Natural killer cell (primary cell): ENCODE data around the gene TRIM66. TPM values are rescaled to one million over a fixed set of nuclear protein-coding genes. Genes with fewer than 3 reads are reported as not detected.

Source experiments
- ATAC-seq, 3 donors: fragments of 150-1000 bp in 2 of 3; fragments of 200-7000 bp in 1 of 3; cut with Tn5 transposase; 1 replicate in 1 of 3; 2 replicates in 2 of 3; pipeline ENCODE4 v1.10.0; 2021; ENCODE audit warnings: mild to moderate bottlenecking in 2 of 3, moderate library complexity in 2 of 3
- DNase-seq, 2 donors: peaks; one replicate each; pipeline versions ENCODE4 v3.0.0 to v3.0.0-alpha.2; 2013 to 2021; ENCODE audit warnings: mixed read lengths in 1 of 2
- H3K27ac ChIP-seq: one replicate; pipeline ENCODE4 v1.5.1; 2013; ENCODE audit warnings: mild to moderate bottlenecking, low read length
- H3K27me3 ChIP-seq: one replicate; pipeline ENCODE4 v1.6.1; 2013; ENCODE audit warnings: low read length; ENCODE audit not compliant: control insufficient read depth, insufficient read depth
- H3K36me3 ChIP-seq: one replicate; pipeline ENCODE4 v1.6.1; 2013; ENCODE audit warnings: low read length; ENCODE audit not compliant: control insufficient read depth, insufficient read depth
- H3K4me1 ChIP-seq: one replicate; pipeline ENCODE4 v1.6.1; 2013; ENCODE audit warnings: low read length; ENCODE audit not compliant: control insufficient read depth, insufficient read depth
- H3K4me3 ChIP-seq: one replicate; pipeline ENCODE4 v1.5.1; 2013; ENCODE audit warnings: low read length
- H3K9me3 ChIP-seq: one replicate; pipeline ENCODE4 v1.6.1; 2013; ENCODE audit warnings: low read length; ENCODE audit not compliant: control insufficient read depth, insufficient read depth
- H3K27ac Mint-ChIP-seq, 2 donors: one replicate each; pipeline ENCODE4 v1.8.0; 2022; ENCODE audit warnings: mild to moderate bottlenecking in 2 of 2, mixed read lengths in 2 of 2, moderate library complexity in 1 of 2
- H3K27me3 Mint-ChIP-seq, 2 donors: one replicate each; pipeline ENCODE4 v1.8.0; 2022; ENCODE audit warnings: low read depth in 2 of 2, mixed read lengths in 2 of 2
- H3K36me3 Mint-ChIP-seq: one replicate; pipeline ENCODE4 v1.8.0; 2022; ENCODE audit warnings: mixed read lengths
- H3K4me1 Mint-ChIP-seq, 2 donors: one replicate each; pipeline ENCODE4 v1.8.0; 2022; ENCODE audit warnings: mixed read lengths in 2 of 2
- H3K4me3 Mint-ChIP-seq: one replicate; pipeline ENCODE4 v1.8.0; 2022; ENCODE audit warnings: mild to moderate bottlenecking, moderate library complexity, mixed read lengths
- H3K9me3 Mint-ChIP-seq, 2 donors: one replicate each; pipeline ENCODE4 v1.8.0; 2022; ENCODE audit warnings: mixed read lengths in 2 of 2
- WGBS: methylation state at CpG from one replicate; pipeline ENCODE4 v1.1.7; 2013; ENCODE audit warnings: missing lambda C conversion rate; ENCODE audit not compliant: insufficient coverage; 5-methylcytosine and 5-hydroxymethylcytosine counted together
- intact Hi-C: fragments of 100-400 bp; cut with micrococcal nuclease; formaldehyde crosslinking; loops from one replicate; pipeline ENCODE4 v1.14.2; 2022
- total RNA-seq, 4 donors: library from RNA; stranded (reverse); fragments of 120-200 nt in 1 of 4; gene quantifications; one replicate each; pipeline versions ENCODE4 v1.2.3 to v1.2.4, GENCODE V29; 2013 to 2022
- TF ChIP-seq, protein P1 (sequence below): fragments of 200-600 bp; IDR thresholded peaks from one replicate; pipeline ENCODE4 v1.8.0; 2022; ENCODE audit warnings: antibody characterized with exemption

Gene TRIM66
- total RNA-seq, 3 donors from 2014 or later (not counting 1 experiment from before 2014, with no cell fraction given), result 13.7 to 24.4 (median 14.3) TPM

DNA sequence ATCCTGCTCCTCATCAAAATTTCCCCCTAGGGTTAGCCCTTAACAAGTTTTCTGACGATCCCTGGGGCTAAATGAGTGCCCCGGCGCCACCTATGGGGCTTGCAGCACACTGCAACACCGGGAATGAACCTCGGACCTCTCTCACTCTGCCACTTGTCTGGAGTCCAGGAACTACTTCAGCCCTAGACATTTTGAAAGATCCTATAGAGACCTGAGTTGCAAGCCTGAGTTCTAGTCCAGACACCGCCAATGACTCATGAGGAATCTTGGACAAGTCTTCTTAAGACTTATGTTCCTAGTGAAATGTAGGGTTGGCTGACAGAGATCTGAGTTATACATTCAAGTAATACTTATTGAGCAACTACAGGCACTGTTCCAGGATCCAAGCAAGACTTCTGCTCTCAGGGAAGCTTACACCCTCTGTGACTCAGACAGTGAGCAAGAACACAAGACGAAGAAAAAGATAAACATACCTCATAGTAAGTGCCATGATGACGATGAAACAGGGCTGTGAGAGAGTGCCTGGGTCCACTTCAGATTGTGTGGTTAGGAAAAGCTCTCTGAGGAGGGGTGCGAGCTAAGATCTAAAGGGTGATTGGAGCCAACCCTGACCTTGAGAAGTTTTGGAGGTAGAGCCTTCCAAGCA lies 78.3 kb downstream of the TRIM66 start:
- Histone ChIP-seq H3K27me3 (peaks cover 4% of the 10 kb centered on the region), H3K36me3 (no peaks in the 10 kb centered on the region), H3K27ac (no peak overlapping the region), H3K4me3 (no peak overlapping the region), H3K4me1 (no peaks in the 10 kb centered on the region), H3K9me3 (no peaks in the 10 kb centered on the region)
- DNase-seq, result peak in 1 of 2 donors; percentile 41
- H3K4me1 Mint-ChIP-seq, result no peaks in the 10 kb centered on the region
- intact Hi-C loops, result no loop called here
- TF ChIP-seq, protein P1, sequence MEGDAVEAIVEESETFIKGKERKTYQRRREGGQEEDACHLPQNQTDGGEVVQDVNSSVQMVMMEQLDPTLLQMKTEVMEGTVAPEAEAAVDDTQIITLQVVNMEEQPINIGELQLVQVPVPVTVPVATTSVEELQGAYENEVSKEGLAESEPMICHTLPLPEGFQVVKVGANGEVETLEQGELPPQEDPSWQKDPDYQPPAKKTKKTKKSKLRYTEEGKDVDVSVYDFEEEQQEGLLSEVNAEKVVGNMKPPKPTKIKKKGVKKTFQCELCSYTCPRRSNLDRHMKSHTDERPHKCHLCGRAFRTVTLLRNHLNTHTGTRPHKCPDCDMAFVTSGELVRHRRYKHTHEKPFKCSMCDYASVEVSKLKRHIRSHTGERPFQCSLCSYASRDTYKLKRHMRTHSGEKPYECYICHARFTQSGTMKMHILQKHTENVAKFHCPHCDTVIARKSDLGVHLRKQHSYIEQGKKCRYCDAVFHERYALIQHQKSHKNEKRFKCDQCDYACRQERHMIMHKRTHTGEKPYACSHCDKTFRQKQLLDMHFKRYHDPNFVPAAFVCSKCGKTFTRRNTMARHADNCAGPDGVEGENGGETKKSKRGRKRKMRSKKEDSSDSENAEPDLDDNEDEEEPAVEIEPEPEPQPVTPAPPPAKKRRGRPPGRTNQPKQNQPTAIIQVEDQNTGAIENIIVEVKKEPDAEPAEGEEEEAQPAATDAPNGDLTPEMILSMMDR, result peak; percentile 66
- peak; percentile 52 to 71 (median 53) for ATAC-seq
- 37% methylated on average over 9 of the region's 9 CpGs for WGBS
- no peaks in the 10 kb centered on the region for H3K9me3 Mint-ChIP-seq
- peaks cover 17 to 31% of the 10 kb centered on the region in 2 donors for H3K27me3 Mint-ChIP-seq
- H3K27ac Mint-ChIP-seq, result no peak overlapping the region
- no peaks in the 10 kb centered on the region for H3K36me3 Mint-ChIP-seq
- H3K4me3 Mint-ChIP-seq, result no peak overlapping the region

- H3K36me3 Mint-ChIP-seq, result no peaks in the 10 kb centered on the region
- intact Hi-C loops, result no loop called here
- no peaks in the 10 kb centered on the region for H3K4me1 Mint-ChIP-seq
- Histone ChIP-seq H3K27ac (no peak overlapping the region), H3K4me1 (no peaks in the 10 kb centered on the region), H3K9me3 (no peaks in the 10 kb centered on the region), H3K27me3 (peaks cover 4% of the 10 kb centered on the region), H3K4me3 (no peak overlapping the region), H3K36me3 (no peaks in the 10 kb centered on the region)
- H3K9me3 Mint-ChIP-seq, result no peaks in the 10 kb centered on the region
- DNase-seq (no peak), ATAC-seq (no peak)
- H3K4me3 Mint-ChIP-seq, result no peak overlapping the region
- 100% methylated on average over 1 of the region's 2 CpGs for WGBS
- peaks cover 20 to 36% of the 10 kb centered on the region in 2 donors for H3K27me3 Mint-ChIP-seq
- TF ChIP-seq, protein P1, result no peak
- H3K27ac Mint-ChIP-seq, result no peak overlapping the region
Observed at GRCh38 chr11:8603696-8604077, 78.8 kb downstream of the TRIM66 start.

- Histone ChIP-seq H3K4me1 (no peaks in the 10 kb centered on the region), H3K4me3 (no peak overlapping the region), H3K9me3 (no peaks in the 10 kb centered on the region), H3K27me3 (peaks cover 4% of the 10 kb centered on the region), H3K27ac (no peak overlapping the region), H3K36me3 (no peaks in the 10 kb centered on the region)
- H3K27ac Mint-ChIP-seq, result no peak overlapping the region
- TF ChIP-seq, protein P1, result no peak
- no peak overlapping the region for H3K4me3 Mint-ChIP-seq
- H3K27me3 Mint-ChIP-seq, result peaks cover 23 to 51% of the 10 kb centered on the region in 2 donors
- H3K4me1 Mint-ChIP-seq, result no peaks in the 10 kb centered on the region
- H3K9me3 Mint-ChIP-seq, result no peaks in the 10 kb centered on the region
- intact Hi-C loops, result no loop called here
- DNase-seq (no peak), ATAC-seq (peak in 1 of 3 donors; percentile 21)
- WGBS, result 81% methylated on average over 8 of the region's 9 CpGs
- no peaks in the 10 kb centered on the region for H3K36me3 Mint-ChIP-seq
Observed at GRCh38 chr11:8601376-8602133, 80.9 kb downstream of the TRIM66 start.
